GM12891 (cell line): Measurements from ENCODE around the gene MGA.

ENCODE experiments used
- PAX5 ChIP-seq: IDR thresholded peaks from 2 replicates; pipeline ENCODE4 v1.6.1; 2011; ENCODE audit warnings: low read length, moderate library complexity, mild to moderate bottlenecking; ENCODE audit not compliant: insufficient read depth, severe bottlenecking
- POLR2A ChIP-seq: IDR thresholded peaks from 2 replicates; pipeline ENCODE4 v1.6.1; 2011; ENCODE audit warnings: low read depth, low read length, control low read depth
- POLR2AphosphoS5 ChIP-seq: IDR thresholded peaks from 2 replicates; pipeline ENCODE4 v1.6.1; 2011; ENCODE audit warnings: low read depth, low read length, control low read depth

DNA sequence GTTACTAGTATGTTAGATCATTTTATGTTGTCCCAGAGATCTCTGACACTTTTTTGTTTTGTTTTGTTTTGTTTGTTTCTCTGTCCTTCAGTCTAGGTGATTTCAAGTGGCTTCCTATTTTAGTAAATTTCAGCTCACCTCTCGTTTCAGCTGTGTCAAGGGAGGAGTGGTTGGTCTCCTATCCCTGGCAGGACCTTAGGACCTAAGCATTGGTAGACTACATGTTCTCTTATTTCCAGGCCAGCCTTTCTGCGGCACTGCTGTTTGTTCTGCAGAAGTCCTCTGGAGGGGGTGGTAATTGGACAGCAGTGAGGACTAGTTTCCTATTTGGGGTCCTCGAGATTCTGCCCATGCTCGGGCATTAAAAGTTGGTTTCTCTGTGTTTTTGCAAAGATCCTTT, 31.8 kb downstream of the MGA start:
- TF ChIP-seq POLR2AphosphoS5, result no peak
- no peak for TF ChIP-seq POLR2A
- no peak for TF ChIP-seq PAX5
